K562 (cell line): ENCODE results near the gene CEP95. TPM values are rescaled to one million over a fixed set of nuclear protein-coding genes. Genes with fewer than 3 reads are reported as not detected.

ENCODE experiments used
- ATAC-seq: fragments of 200-7000 bp; cut with Tn5 transposase; 3 replicates; pipeline ENCODE4 v1.9.1; 2020; ENCODE audit warnings: moderate library complexity
- BruUV-seq: library from RNA; stranded (reverse); fragments of 400-500 nt; replicated peaks from 2 replicates; lab custom pipeline; 2021; lab: Mats Ljungman, UMichigan
- CTCF ChIA-PET: fragments of 300-600 bp; formaldehyde crosslinking; extraction: SDS; loops from one replicate; lab custom pipeline; 2021; ENCODE audit warnings: low intra/inter-chr PET ratio; lab: Yijun Ruan, JAX
- POLR2A ChIA-PET: fragments of 300-600, 350-650 bp; sonication (Branson Sonifier 250); formaldehyde crosslinking; extraction: SDS; loops from one replicate; lab custom pipeline; 2021; ENCODE audit warnings: antibody characterized with exemption, inconsistent platforms; lab: Yijun Ruan, JAX
- DNase-seq, 4 experiments: peaks; one replicate each; pipeline versions ENCODE4 v3.0.0 to v3.0.0-alpha.2; 2011 to 2018; ENCODE audit warnings: low spot score in 3 of 4, mixed read lengths in 3 of 4; ENCODE audit errors: extremely low read depth in 1 of 4
- FAIRE-seq: peaks from 2 replicates; lab custom pipeline; 2011; peaks lifted over from hg19 to GRCh38; lab: Jason Lieb, UNC
- H2AFZ ChIP-seq: 2 replicates; pipeline ENCODE4 v1.6.0; 2011; ENCODE audit warnings: low read depth, low read length, control low read depth, inconsistent platforms
- H3K27ac ChIP-seq: fragments of 200-600 bp; 3 replicates; pipeline ENCODE4 v1.8.0; 2011; ENCODE audit warnings: low read depth, mild to moderate bottlenecking, control low read depth, inconsistent platforms, low read length, moderate library complexity, mixed read lengths; ENCODE audit errors: extremely low read depth
- H3K27me3 ChIP-seq, 2 experiments: fragments of 300-600 bp in 1 of 2; 2 replicates in 1 of 2; 3 replicates in 1 of 2; pipeline versions ENCODE4 v1.6.0 to v1.8.0; 2011; ENCODE audit warnings: inconsistent platforms in 2 of 2, low read length in 2 of 2, mild to moderate bottlenecking in 1 of 2, mixed read lengths in 1 of 2, moderate library complexity in 1 of 2; ENCODE audit not compliant: control insufficient read depth in 2 of 2, insufficient read depth in 2 of 2
- H3K36me3 ChIP-seq: fragments of 300-600 bp; 3 replicates; pipeline ENCODE4 v1.8.0; 2011; ENCODE audit warnings: mild to moderate bottlenecking, low read length, inconsistent platforms; ENCODE audit not compliant: control insufficient read depth, insufficient read depth
- H3K4me1 ChIP-seq, 2 experiments: fragments of 200-600 bp in 1 of 2; replicated peaks in 1 of 2; 2 replicates in 1 of 2; 3 replicates in 1 of 2; pipeline versions ENCODE4 v1.5.1 to v1.8.0; 2011; ENCODE audit warnings: inconsistent platforms in 2 of 2, low read length in 2 of 2, mild to moderate bottlenecking in 1 of 2, mixed read lengths in 1 of 2, moderate library complexity in 1 of 2; ENCODE audit not compliant: control insufficient read depth in 2 of 2, insufficient read depth in 2 of 2
- H3K4me2 ChIP-seq: 2 replicates; pipeline ENCODE4 v1.6.1; 2011; ENCODE audit warnings: low read length, control low read depth, inconsistent platforms, mixed read lengths; ENCODE audit not compliant: insufficient read depth
- H3K4me3 ChIP-seq: fragments of 200-600 bp; sonication (generic), shearing (Covaris generic); 2 replicates; pipeline ENCODE4 v1.5.1; 2016; ENCODE audit warnings: control low read depth, inconsistent platforms
- H3K79me2 ChIP-seq: fragments of 200-600 bp; 3 replicates; pipeline ENCODE4 v1.8.0; 2011; ENCODE audit warnings: low read length, inconsistent platforms; ENCODE audit not compliant: control insufficient read depth, insufficient read depth
- H3K9ac ChIP-seq, 2 experiments: 2 replicates each; pipeline versions ENCODE4 v1.6.0 to v1.6.1; 2011; ENCODE audit warnings: low read depth in 2 of 2, low read length in 2 of 2, control low read depth in 1 of 2, inconsistent platforms in 1 of 2, mild to moderate bottlenecking in 1 of 2, mixed read lengths in 1 of 2; ENCODE audit not compliant: insufficient read depth in 1 of 2
- H3K9me1 ChIP-seq: one replicate; pipeline ENCODE4 v1.6.0; 2011; ENCODE audit warnings: inconsistent platforms, mild to moderate bottlenecking, low read length, moderate library complexity; ENCODE audit not compliant: control insufficient read depth, insufficient read depth
- H3K9me3 ChIP-seq: replicated peaks from 2 replicates; pipeline ENCODE4 v1.5.1; 2011; ENCODE audit warnings: low read depth, low read length, inconsistent platforms; ENCODE audit not compliant: control insufficient read depth, insufficient read depth
- H4K20me1 ChIP-seq: replicated peaks from 2 replicates; pipeline ENCODE4 v1.6.1; 2011; ENCODE audit warnings: low read length, inconsistent platforms, mixed read lengths; ENCODE audit not compliant: control insufficient read depth, insufficient read depth
- CTCF ChIP-seq, 3 experiments: IDR thresholded peaks in 2 of 3; conservative IDR thresholded peaks in 1 of 3; 2 replicates each; pipeline ENCODE4 v1.5.1; 2011 to 2012; ENCODE audit warnings: low read length in 3 of 3, mild to moderate bottlenecking in 3 of 3, control low read depth in 2 of 3, improper control_type of control experiment in 1 of 3, inconsistent platforms in 1 of 3, low read depth in 1 of 3, mixed read lengths in 1 of 3, moderate library complexity in 1 of 3; ENCODE audit not compliant: insufficient read depth in 2 of 3
- CTCFL ChIP-seq: IDR thresholded peaks from 2 replicates; pipeline ENCODE4 v1.6.1; 2011; ENCODE audit warnings: borderline replicate concordance, low read depth, mild to moderate bottlenecking, moderate library complexity, low read length; ENCODE audit not compliant: insufficient read depth, poor library complexity, severe bottlenecking
- MIER1 ChIP-seq: fragments of 450-650 bp; IDR thresholded peaks from 2 replicates; pipeline ENCODE4 v1.6.1; 2016; ENCODE audit warnings: antibody characterized with exemption, mild to moderate bottlenecking, low read depth
- MYNN ChIP-seq, 2 experiments: sonication (generic); formaldehyde crosslinking in 1 of 2; IDR thresholded peaks; 2 replicates each; pipeline versions ENCODE4 v1.5.0 to v1.6.1; 2016 to 2020; ENCODE audit warnings: antibody characterized with exemption in 1 of 2, missing genetic modification reagents in 1 of 2
- POLR2G ChIP-seq: fragments of 200-400 bp; formaldehyde crosslinking; IDR thresholded peaks from 2 replicates; pipeline ENCODE4 v1.6.1; 2017; ENCODE audit warnings: low read depth, mild to moderate bottlenecking, antibody characterized with exemption, low read length, moderate library complexity
- WGBS: fragments of 100-300 bp; shearing (Covaris generic); methylation state at CpG from one replicate; pipeline ENCODE4 v1.1.6; 2016; ENCODE audit warnings: low coverage, mixed read lengths; ENCODE audit not compliant: insufficient coverage; ENCODE audit errors: missing lambda C conversion rate; 5-methylcytosine and 5-hydroxymethylcytosine counted together
- in situ Hi-C: fragments of 300-500 bp; cut with MboI; formaldehyde crosslinking; loops from 4 replicates; pipeline ENCODE4 v1.15.0; 2018; ENCODE audit warnings: inconsistent platforms, mixed read lengths
- intact Hi-C: fragments of 100-400 bp; cut with micrococcal nuclease; formaldehyde crosslinking; loops from 2 replicates; pipeline ENCODE4 v1.14.2; 2022
- polyA plus RNA-seq, 8 experiments: library from polyadenylated mRNA; depleted of rRNA in 4 of 8; stranded (reverse) in 5 of 8; unstranded in 3 of 8; fragments of >200 nt; fragmentation: Nextera tagmentation in 2 of 8; fragmentation: Illumina TruSeq in 1 of 8; extraction: Ambion mirVana in 2 of 8; extraction: Trizol in 1 of 8; gene quantifications; 2 replicates each; pipeline versions ENCODE4 v1.2.1 to v1.2.3, GENCODE V29; 2011 to 2014; ENCODE audit warnings: inconsistent platforms in 1 of 8, missing spikeins in 1 of 8
- total RNA-seq, 7 experiments: library from RNA; depleted of rRNA in 6 of 7; stranded (reverse); fragments of >200 nt in 6 of 7; fragmentation: Illumina TruSeq in 2 of 7; extraction: Trizol in 2 of 7; gene quantifications; 2 replicates each; pipeline versions ENCODE4 v1.2.1 to v1.2.3, GENCODE V29; 2011 to 2021; ENCODE audit warnings: low replicate concordance in 1 of 7
- TF ChIP-seq, protein P1 (sequence below): sonication (generic); formaldehyde crosslinking; IDR thresholded peaks from 2 replicates; pipeline ENCODE4 v1.8.0; 2022; ENCODE audit warnings: mild to moderate bottlenecking, missing genetic modification reagents

CEP95 gene
- total and polyA plus RNA-seq, 9 of the 15 experiments (the other 6 are each of a cell fraction or from before 2014, with no cell fraction given) = 26.7 to 80.7 (median 56.9) TPM

DNA sequence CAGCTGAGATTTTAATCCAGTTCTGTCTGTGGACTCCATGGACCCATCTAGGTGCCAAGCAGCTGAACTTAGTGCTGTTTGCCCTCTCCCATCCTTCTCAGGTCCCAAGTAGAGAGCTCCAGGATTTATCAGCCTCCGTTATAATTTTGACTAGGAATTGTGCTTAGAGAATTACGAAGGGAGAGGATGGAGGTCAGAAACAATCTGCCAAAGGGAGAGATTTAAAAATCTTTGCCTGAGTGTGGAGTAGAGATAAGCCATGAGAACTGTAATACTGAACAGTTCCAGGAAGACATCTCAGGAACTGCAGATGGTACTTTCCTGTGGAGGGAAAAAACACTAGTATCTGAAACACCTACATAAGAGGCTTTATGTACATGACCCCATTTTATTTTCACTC, 27.0 kb downstream of the CEP95 start (continued):
- TF ChIP-seq CTCF (IDR thresholded peaks at IDR 0.05 in 2 of 3, conservative IDR thresholded peaks at IDR 0.05 in 1 of 3; ENCODE audit: insufficient read depth in 2 of 3, low read depth in 1 of 3, low read length in 3 of 3) (no peak), MIER1 (no peak)
- TF ChIP-seq, all 486 proteins: peak for 53

GRCh38 chr17:64534187-64534586, 27.4 kb downstream of the CEP95 start:
- Histone ChIP-seq H3K27ac (no peak overlapping the region), H3K9me3 (no peaks in the 10 kb centered on the region), H4K20me1 (no peaks in the 10 kb centered on the region), H3K27me3 (no peaks in the 10 kb centered on the region), H2AFZ (no peak overlapping the region), H3K9me1 (no peaks in the 10 kb centered on the region), H3K79me2 (no peaks in the 10 kb centered on the region), H3K4me1 (peaks cover 0 to 19% of the 10 kb centered on the region in 2 experiments; a peak in 3 of 5 replicates), H3K9ac (no peak overlapping the region), H3K4me2 (no peak overlapping the region), H3K4me3 (no peak overlapping the region), H3K36me3 (peaks cover 100% of the 10 kb centered on the region)
- no TSS peak for BruUV-seq
- in situ Hi-C loops = no loop called here
- CTCF ChIA-PET = interaction anchor here (0.5 kb wide), 1 partner anchor 128 kb away, joined by 3 read pairs; no protein-coding TSS in a partner anchor
- ATAC-seq = peak; percentile 4; the same call in 1 of the 3 replicates
- DNase-seq = peak in 2 of 4 experiments; percentile 20 to 22
- 76% methylated on average over 3 of the region's 3 CpGs for WGBS
- FAIRE-seq = no peak
- POLR2A ChIA-PET = interaction anchor here (0.5 to 4.1 kb wide), 7 partner anchors 9 to 126 kb away, joined by 3 to 36 read pairs (median 3); partner anchors contain the start of genes CEP95 and DDX5
- intact Hi-C loops = loop anchor here (2.0 to 10.0 kb wide), 2 partner anchors 69 to 111 kb away; no protein-coding TSS in a partner anchor
- TF ChIP-seq MYNN (IDR thresholded peaks at IDR 0.05) (0 out of 2 replicates have a peak, but pooled peaks have one; percentile 1), MYNN (CRISPR knock-in tag; IDR thresholded peaks at IDR 0.05) (no peak), CTCF (IDR thresholded peaks at IDR 0.05 in 2 of 3, conservative IDR thresholded peaks at IDR 0.05 in 1 of 3; ENCODE audit: insufficient read depth in 2 of 3, low read depth in 1 of 3, low read length in 3 of 3) (0 out of 6 replicates have a peak, but pooled peaks have one; percentile 10 to 12 (median 12)), CTCFL (peak; percentile 3), POLR2G (0 out of 2 replicates have a peak, but pooled peaks have one; percentile 19)
- TF ChIP-seq, protein P1, sequence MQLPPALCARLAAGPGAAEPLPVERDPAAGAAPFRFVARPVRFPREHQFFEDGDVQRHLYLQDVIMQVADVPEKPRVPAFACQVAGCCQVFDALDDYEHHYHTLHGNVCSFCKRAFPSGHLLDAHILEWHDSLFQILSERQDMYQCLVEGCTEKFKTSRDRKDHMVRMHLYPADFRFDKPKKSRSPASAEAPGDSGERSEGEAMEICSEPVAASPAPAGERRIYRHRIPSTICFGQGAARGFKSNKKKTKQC = no peak
